Common myeloid progenitor, CD34-positive (primary cell): ENCODE data around the gene PPP1R8.

Experiments used
- CTCF ChIA-PET: fragments of 350-600 bp; sonication (Branson Sonifier 250); formaldehyde crosslinking; loops from one replicate; lab custom pipeline; 2021; ENCODE audit warnings: antibody characterized with exemption; lab: Charles Lee
- POLR2A ChIA-PET: fragments of 350-600 bp; sonication (Branson Sonifier 250); formaldehyde crosslinking; loops from one replicate; lab custom pipeline; 2021; ENCODE audit warnings: antibody characterized with exemption; lab: Charles Lee
- DNase-seq, 3 donors: peaks; one replicate each; pipeline versions ENCODE4 v3.0.0 to v3.0.0-alpha.2; 2013
- H3K27ac ChIP-seq, 2 experiments: 1 replicate in 1 of 2; 2 replicates in 1 of 2; pipeline ENCODE4 v1.7.0; 2013; ENCODE audit warnings: inconsistent platforms in 2 of 2, low read length in 2 of 2, mild to moderate bottlenecking in 2 of 2, low read depth in 1 of 2, moderate library complexity in 1 of 2; ENCODE audit not compliant: severe bottlenecking in 2 of 2, insufficient read depth in 1 of 2, poor library complexity in 1 of 2
- H3K27me3 ChIP-seq, 5 experiments: replicated peaks in 2 of 5; 1 replicate in 3 of 5; 2 replicates in 2 of 5; pipeline versions ENCODE4 v1.6.1 to v1.7.0; 2013; ENCODE audit warnings: low read length in 4 of 5, mild to moderate bottlenecking in 2 of 5, moderate library complexity in 2 of 5, inconsistent platforms in 1 of 5; ENCODE audit not compliant: insufficient read depth in 5 of 5, control insufficient read depth in 4 of 5
- H3K36me3 ChIP-seq, 4 experiments: 1 replicate in 2 of 4; 2 replicates in 2 of 4; pipeline versions ENCODE4 v1.6.1 to v1.7.0; 2013; ENCODE audit warnings: low read length in 3 of 4, control low read depth in 1 of 4, mild to moderate bottlenecking in 1 of 4; ENCODE audit not compliant: control insufficient read depth in 4 of 4, insufficient read depth in 4 of 4
- H3K4me1 ChIP-seq, 4 experiments: 1 replicate in 3 of 4; 2 replicates in 1 of 4; pipeline versions ENCODE4 v1.6.1 to v1.7.1; 2013; ENCODE audit warnings: low read length in 3 of 4, mild to moderate bottlenecking in 3 of 4, control low read depth in 1 of 4, inconsistent platforms in 1 of 4, moderate library complexity in 1 of 4; ENCODE audit not compliant: control insufficient read depth in 4 of 4, insufficient read depth in 4 of 4; ENCODE audit errors: control extremely low read depth in 1 of 4
- H3K4me3 ChIP-seq, 7 experiments: 1 replicate in 4 of 7; 2 replicates in 3 of 7; pipeline versions ENCODE4 v1.5.1 to v1.7.0; 2013; ENCODE audit warnings: mild to moderate bottlenecking in 7 of 7, low read length in 6 of 7, moderate library complexity in 6 of 7, inconsistent platforms in 2 of 7, low read depth in 2 of 7, control low read depth in 1 of 7; ENCODE audit not compliant: insufficient read depth in 4 of 7, control insufficient read depth in 1 of 7; ENCODE audit errors: extremely low read depth in 1 of 7
- H3K9me3 ChIP-seq, 5 experiments: 1 replicate in 4 of 5; 2 replicates in 1 of 5; pipeline versions ENCODE4 v1.6.1 to v1.7.1; 2013; ENCODE audit warnings: low read length in 4 of 5, mild to moderate bottlenecking in 2 of 5, inconsistent platforms in 1 of 5, low read depth in 1 of 5, moderate library complexity in 1 of 5; ENCODE audit not compliant: control insufficient read depth in 4 of 5, insufficient read depth in 2 of 5; ENCODE audit errors: control extremely low read depth in 1 of 5
- WGBS: methylation state at CpG from one replicate; pipeline ENCODE4 v1.1.5; 2013; ENCODE audit not compliant: insufficient coverage; 5-methylcytosine and 5-hydroxymethylcytosine counted together

PPP1R8 gene

GRCh38 chr1:27862004-27862403 is 31.4 kb downstream of the PPP1R8 start:
- 90% methylated on average over 3 of the region's 3 CpGs for WGBS
- no peak for DNase-seq
- ChIA-PET POLR2A (no interaction called here), CTCF (interaction anchor here (6.6 kb wide), 1 partner anchor 117 kb away, joined by 43 read pairs; no protein-coding TSS in a partner anchor)
- H3K27me3 ChIP-seq, result no peaks in the 10 kb centered on the region
- no peak overlapping the region for H3K27ac ChIP-seq
- H3K4me3 ChIP-seq, result no peak overlapping the region
- no peaks in the 10 kb centered on the region for H3K9me3 ChIP-seq
- H3K36me3 ChIP-seq, result no peaks in the 10 kb centered on the region
- peaks cover 0 to 42% (median 31%) of the 10 kb centered on the region in 4 experiments for H3K4me1 ChIP-seq

DNA sequence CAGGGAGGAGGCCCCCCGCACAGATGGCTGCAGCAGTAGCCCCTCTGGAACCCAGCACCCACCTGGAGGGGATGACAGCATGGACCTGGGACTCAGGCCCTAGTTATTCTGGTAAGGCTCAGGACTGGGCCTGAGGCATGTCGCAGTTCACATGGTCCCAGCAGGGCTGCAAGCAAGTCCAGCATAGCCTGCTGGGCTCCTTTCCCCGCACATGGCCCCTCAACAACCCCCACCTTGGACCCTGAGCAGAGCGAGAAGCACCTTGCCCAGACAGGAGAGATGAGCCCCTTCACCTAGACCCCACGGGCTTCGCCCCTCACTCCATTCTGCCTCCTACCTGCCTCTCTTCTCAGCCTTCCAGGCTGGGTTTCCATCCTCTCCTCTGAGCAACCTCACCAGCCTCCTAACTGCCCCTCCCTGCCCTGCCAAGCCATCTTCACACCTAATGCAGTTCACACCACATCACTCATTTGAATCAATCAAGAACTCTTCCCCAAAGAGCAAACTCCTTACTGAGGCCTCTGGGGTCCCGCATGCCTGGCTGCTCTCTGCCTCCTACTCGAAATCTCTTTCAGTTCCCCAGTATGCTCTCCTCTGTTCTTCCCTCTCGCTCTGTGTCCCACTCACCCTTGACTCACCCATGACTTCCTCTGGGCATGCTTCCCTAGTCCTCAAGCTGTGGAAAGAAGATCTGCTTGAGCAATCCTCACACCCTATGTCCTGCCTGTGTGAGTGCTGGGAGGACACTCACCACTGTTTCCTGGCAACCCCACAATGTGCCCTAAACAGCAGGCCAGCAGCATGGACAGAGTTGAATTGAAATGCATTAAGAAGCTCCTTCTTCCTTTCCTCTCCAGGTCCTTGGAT is 32.3 kb downstream of the PPP1R8 start:
- Histone ChIP-seq H3K4me1 (peaks cover 0 to 50% (median 34%) of the 10 kb centered on the region in 4 experiments), H3K27me3 (no peaks in the 10 kb centered on the region), H3K9me3 (no peaks in the 10 kb centered on the region), H3K27ac (peak overlapping the region in 1 of 2 experiments; percentile 72), H3K36me3 (no peaks in the 10 kb centered on the region), H3K4me3 (no peak overlapping the region)
- ChIA-PET CTCF (interaction anchor here (1.2 kb wide), 1 partner anchor 29 kb away, joined by 4 read pairs; no protein-coding TSS in a partner anchor), POLR2A (interaction anchor here (0.6 to 0.9 kb wide), 2 partner anchors 10 to 115 kb away, joined by 3 to 5 read pairs; partner anchors contain the start of gene THEMIS2)
- WGBS, result 88% methylated on average over 9 of the region's 9 CpGs
- peak; percentile 37 to 72 (median 70) for DNase-seq

- POLR2A ChIA-PET, result interaction anchor here (0.6 to 0.9 kb wide), 2 partner anchors 9 to 115 kb away, joined by 3 to 5 read pairs; partner anchors contain the start of gene THEMIS2
- Histone ChIP-seq H3K36me3 (no peaks in the 10 kb centered on the region), H3K9me3 (no peaks in the 10 kb centered on the region), H3K27me3 (no peaks in the 10 kb centered on the region), H3K4me3 (no peak overlapping the region), H3K27ac (peak overlapping the region in 1 of 2 experiments; percentile 72), H3K4me1 (peaks cover 0 to 52% (median 34%) of the 10 kb centered on the region in 4 experiments)
- CTCF ChIA-PET, result interaction anchor here (1.2 kb wide), 1 partner anchor 28 kb away, joined by 4 read pairs; no protein-coding TSS in a partner anchor
- DNase-seq, result peak in 2 of 3 donors; percentile 20 to 39
- 71% methylated on average over 1 of the region's 1 CpG for whole genome bisulfite sequencing
Measured at GRCh38 chr1:27863538-27863915, 32.9 kb downstream of the PPP1R8 start.

DNA sequence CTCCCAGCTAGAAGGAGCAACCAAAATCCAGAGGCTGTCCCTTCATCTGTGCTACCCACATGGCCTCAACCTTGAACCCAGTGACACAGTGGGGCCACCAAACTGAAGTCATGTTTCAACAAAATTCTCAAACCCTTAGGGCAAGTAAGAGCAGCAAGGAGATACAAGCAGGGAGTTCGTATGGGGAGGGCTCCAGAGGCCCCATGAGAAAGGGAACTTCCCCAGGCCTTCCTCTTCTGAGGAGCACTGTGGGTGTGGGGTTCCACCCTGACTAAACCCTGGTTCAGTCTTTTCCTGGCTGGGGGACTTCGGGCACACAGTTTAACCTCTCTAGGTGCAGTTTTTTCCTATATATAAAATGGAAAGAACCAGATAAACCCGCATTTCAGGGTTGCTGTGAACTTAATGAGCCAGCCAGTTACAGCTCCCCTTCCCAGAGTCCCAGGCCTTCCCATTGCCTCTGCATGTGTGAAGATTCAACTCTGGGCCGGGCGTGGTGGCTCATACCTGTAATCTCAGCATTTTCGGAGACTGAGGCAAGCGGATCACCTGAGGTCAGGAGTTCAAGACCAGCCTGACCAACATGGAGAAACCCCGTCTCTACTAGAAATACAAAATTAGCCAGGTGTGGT is 33.8 kb downstream of the PPP1R8 start:
- Histone ChIP-seq H3K36me3 (no peaks in the 10 kb centered on the region), H3K27ac (peak overlapping the region in 1 of 2 experiments; percentile 72), H3K4me3 (peak overlapping the region in 1 of 7 experiments; percentile 3), H3K9me3 (no peaks in the 10 kb centered on the region), H3K27me3 (no peaks in the 10 kb centered on the region), H3K4me1 (peaks cover 0 to 55% (median 42%) of the 10 kb centered on the region in 4 experiments)
- ChIA-PET POLR2A (interaction anchor here (0.9 kb wide), 1 partner anchor 8 kb away, joined by 5 read pairs; the partner anchor contains the start of gene THEMIS2), CTCF (interaction anchor here (1.0 to 1.1 kb wide), 2 partner anchors 88 to 114 kb away, joined by 3 read pairs; no protein-coding TSS in a partner anchor)
- peak in 2 of 3 donors; percentile 36 to 40 for DNase-seq
- WGBS, result 71% methylated on average over 4 of the region's 8 CpGs

DNA sequence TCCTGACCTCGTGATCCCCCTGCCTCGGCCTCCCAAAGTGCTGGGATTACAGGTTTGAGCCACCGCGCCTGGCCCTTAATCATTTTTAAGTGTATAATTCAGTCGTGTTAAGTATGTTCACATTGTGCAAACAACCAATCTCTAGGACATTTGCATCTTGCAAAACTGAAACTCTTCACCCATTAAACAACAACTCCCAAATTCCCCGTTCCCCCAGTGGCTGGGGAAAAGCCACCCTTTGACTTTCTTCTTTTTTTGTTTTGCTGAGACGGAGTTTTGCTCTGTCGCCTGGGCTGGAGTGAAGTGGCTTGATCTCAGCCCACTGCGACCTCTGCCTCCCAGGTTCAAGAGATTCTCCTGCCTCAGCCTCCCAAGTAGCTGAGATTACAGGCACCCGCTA is 35.2 kb downstream of the PPP1R8 start:
- CTCF ChIA-PET, result interaction anchor here (0.6 to 1.4 kb wide), 2 partner anchors 8 to 97 kb away, joined by 3 to 5 read pairs; no protein-coding TSS in a partner anchor
- Histone ChIP-seq H3K9me3 (no peaks in the 10 kb centered on the region), H3K36me3 (no peaks in the 10 kb centered on the region), H3K4me1 (peaks cover 0 to 67% (median 49%) of the 10 kb centered on the region in 4 experiments), H3K27ac (no peak overlapping the region), H3K4me3 (no peak overlapping the region), H3K27me3 (no peaks in the 10 kb centered on the region)
- no peak for DNase-seq
- 99% methylated on average over 9 of the region's 10 CpGs for WGBS
- POLR2A ChIA-PET, result interaction anchor here (0.7 kb wide), 1 partner anchor 164 kb away, joined by 3 read pairs; no protein-coding TSS in a partner anchor

DNA sequence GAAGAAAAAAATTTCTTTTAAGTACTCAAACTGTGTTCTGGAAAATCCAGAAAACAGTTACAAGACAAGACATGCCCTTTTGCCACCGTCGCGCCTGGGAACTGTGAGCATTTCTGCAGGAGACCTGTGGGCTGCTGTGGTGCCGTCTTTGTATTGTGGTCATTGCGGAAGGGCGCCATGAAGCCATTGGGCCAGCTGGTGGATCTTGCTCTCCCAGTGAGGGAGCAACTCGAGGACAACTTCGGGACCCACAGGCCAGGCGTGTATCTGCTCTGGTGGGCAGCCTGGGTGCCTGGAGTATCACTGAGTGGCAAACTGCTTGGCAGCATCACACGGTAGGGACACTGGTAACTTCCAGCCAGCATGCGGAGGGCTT is 38.0 kb downstream of the PPP1R8 start:
- Histone ChIP-seq H3K27me3 (no peaks in the 10 kb centered on the region), H3K36me3 (no peaks in the 10 kb centered on the region), H3K4me1 (peaks cover 0 to 67% (median 49%) of the 10 kb centered on the region in 4 experiments), H3K27ac (peak overlapping the region in 1 of 2 experiments; percentile 76), H3K4me3 (peak overlapping the region in 3 of 7 experiments; percentile 41 to 48 (median 43)), H3K9me3 (no peaks in the 10 kb centered on the region)
- ChIA-PET POLR2A (interaction anchor here (0.6 kb wide), 1 partner anchor 267 kb away, joined by 5 read pairs; no protein-coding TSS in a partner anchor), CTCF (no interaction called here)
- WGBS, result 85% methylated on average over 10 of the region's 11 CpGs
- peak in 2 of 3 donors; percentile 30 to 43 for DNase-seq
